ENCODE results near the gene EIF6.

Gene EIF6

DNA sequence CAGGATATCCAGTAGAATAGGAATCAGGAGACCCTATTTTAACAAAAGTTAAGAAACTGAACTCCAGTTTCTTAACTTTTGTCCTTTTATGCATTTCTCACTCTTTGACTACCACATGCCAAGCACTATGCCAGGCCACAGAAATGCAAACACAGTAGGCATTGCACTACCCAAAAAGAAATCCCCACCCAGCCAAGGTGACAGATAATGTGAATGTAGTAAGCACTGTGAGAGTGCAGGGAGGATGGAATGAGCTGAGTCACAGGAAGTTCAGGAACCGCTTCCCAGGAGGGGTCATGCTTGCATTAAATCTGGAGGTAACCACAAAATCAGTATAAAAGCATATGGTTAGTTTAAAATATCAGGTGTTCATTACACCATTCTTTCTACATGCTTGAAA lies 27.7 kb upstream of the EIF6 start:
- DNase-seq: no peak

DNA sequence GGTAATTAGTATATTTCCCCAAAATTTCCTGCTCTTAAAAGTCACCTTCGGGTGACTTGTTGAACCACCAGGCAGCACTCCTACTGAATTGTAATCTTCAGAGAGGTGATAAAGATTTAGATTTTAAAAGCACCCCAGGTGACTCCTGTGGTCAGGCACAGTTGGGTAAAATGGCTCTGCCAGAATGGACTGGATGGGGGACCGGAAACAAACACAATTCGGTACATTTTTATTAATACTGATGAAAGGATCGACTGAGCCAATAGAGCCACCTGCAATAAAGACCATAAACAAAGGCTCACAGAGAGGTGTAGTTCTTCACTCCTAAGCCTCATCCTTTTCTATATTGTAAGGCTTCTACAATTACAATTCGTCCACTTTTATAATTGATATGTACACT lies 27.2 kb upstream of the EIF6 start:
- no peak for DNase-seq

DNA sequence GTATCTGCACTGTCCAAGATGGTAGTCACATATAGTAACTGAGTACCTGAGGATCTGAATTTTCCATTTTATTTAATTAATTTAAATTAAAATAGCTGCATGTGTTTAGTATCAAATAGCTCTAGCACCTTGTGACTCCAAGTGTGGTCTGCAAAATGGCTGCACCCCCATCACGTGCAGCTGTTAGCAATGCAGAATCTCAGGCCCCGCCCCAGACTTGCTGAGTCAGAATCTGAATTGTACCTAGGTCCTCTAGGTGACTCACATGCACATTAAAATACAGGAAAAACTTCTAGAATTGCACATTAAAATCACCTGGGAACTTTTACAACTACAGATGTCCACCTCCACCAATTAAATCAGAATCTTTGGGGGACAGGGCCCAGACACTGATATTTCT lies 26.8 kb upstream of the EIF6 start:
- DNase-seq: peak; percentile 75

DNA sequence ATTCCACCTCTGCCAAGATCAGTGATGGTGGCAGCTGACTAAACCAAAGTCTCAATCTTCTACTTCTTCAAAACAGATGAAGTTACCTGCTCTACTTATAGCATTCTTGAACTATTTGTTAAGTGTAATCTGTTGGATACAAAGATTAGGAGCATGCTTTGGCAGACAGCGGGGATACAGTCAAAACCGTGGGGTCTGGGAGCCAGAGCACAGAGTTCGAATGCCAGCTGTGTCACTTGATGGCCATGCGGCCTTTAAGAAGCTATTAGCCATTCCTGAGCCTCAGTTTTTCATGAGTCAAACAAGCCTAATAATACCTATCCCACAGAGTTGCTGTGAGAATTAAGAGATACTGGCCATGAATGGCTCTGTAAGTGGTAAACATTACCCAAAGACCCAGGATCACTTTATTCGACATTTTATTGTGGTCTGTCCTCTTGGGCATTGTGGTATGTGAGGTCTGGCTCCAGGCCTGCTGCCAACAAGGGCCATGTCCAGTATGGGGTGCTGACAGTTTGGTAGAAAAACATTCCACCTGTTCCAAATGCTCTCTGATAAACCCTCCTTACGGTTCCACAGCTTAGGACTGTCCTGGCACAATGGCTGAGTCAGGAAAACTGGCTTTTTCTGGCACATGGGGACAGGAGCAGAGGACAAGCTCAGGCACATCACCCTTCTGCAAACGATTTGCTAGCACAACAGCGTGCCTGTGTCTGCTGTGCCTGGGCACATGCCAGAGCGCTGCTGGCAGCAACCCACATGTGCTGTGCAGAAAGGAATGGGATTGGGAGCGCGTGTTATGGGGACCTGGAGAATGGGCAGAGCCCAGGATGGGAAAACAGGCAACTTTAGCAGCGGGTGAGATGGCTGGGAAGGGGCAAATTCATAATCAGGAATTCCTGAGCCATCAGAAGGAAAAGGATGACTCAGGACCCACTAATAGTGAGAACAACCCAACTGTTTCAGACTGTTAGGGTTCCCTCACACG lies 23.4 kb upstream of the EIF6 start:
- no peak for DNase-seq

DNA sequence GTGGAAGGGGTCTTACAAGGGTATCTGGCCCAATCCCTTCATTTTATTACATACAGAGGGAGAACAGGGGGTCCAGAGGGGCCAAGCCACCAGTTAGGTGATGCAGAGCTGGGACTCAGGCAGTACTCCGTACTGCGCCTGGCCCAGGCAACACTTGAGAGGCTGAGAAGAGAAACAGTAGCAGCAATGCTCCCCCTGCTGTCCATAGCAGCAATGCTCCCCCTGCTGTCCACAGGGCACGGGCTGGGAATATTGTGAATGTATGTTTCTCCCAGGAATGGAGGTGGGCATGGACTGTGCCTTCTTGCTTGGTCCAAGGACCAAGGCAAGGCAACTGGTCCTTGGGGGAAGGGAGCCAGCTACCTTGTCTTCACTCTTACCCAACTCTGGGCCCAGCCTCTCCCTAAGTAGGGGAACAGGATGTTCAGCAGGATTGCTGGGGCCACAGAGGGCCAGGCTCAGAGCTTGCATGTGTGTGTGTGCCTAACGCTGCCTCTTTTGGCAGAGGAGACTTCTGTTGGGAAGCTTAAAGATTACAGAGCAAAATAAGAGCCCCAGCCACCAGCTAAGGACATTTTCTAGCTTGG lies 22.5 kb upstream of the EIF6 start:
- DNase-seq: peak; percentile 30

DNA sequence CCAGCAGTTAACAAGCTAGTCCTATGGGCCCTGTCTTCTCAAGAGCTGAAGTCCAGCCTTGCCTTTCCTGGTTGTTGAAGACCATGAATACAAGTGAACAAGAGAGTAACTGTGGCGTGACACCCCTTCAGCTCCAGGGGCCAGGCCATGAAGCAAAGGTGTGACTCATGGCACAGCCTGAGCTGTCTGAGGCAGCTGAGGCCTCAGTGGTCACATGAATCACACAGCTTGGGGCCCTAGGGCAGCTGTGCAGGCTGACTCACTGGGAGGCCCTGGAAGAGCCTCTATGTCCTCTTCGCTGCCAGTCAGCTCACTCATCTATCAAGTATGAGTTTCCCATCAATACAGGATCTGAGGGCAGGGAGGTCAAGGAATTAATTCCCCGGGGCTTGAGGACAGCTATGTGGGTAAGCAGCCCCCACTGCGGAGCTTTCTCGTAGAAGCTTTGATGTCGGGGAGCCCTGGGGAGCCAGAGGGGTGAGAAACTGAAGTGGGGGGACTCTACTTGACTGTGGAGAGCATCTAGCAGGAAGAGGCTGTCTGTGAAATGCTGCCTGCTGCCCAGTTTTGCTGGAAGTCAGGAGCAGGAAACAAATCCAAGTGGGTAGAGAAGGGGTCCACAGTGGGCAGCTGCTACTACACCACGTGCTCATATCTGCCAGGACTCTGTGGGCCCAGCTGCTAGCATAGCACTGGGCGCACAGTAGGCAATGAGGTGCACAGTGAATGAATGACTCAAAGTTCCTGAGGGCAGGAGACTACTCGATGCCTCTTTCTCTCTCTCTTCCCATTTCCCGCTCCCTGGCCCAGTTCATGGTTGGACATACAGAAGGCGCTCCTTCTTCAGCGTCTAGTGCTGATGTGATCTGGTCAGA lies 21.3 kb upstream of the EIF6 start:
- DNase-seq: peak; percentile 81

DNA sequence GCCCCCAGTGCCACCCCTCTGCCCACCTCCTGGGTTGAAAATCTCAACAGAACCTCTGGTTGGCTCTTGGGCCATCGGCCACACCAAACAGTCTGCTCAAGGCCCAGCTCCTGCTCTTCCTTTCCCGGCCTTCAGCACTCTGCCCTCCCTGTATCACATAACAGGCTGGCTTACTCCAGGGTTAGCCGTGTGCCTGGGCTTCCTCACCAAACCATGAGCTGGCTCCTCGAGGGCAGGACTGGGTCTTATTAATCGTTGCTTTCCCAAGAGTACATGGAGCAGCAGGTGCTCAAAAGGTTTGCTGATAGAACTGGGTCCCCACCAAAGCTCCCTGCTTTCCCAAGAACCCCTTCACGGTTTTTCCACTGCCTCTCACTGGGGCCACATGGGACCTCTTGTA lies 20.4 kb upstream of the EIF6 start:
- DNase-seq: no peak

DNA sequence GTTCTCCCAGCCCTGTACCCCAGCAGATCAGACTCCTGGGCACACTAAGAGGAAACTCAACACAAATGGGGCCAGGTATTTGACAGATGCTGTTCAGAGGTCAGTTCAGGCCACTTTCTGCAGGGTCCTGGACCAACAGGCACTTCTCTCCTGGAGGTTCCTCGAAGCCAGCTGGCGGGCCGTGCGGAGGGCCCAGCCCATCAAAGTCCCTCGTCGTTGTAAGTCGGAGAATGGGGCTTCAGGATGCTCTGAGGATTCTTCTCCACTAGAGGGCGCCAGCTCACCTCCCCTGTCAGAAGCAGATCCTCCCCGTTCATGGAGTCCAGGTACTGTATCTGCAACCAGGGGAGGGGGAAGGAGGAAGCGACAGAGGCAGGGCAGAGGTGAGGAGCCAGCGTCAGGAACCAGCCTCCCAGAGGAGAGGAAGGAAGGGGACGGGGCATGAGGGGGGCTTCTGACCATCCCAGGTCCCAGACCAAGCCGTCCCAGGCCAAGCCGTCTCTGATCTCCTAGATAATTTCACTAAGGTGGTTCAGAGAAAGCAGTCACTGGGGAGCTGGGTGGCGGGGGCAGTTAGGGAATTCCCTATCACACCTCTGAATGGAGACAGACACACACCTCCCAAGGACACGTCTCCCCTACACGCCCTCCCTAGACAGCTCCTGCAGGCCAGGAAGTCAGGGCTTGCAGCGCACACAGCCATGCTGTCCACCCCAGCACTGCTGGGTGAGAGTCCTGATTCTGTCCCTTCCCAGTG lies 19.3 kb upstream of the EIF6 start:
- peak; percentile 85 for DNase-seq

DNA sequence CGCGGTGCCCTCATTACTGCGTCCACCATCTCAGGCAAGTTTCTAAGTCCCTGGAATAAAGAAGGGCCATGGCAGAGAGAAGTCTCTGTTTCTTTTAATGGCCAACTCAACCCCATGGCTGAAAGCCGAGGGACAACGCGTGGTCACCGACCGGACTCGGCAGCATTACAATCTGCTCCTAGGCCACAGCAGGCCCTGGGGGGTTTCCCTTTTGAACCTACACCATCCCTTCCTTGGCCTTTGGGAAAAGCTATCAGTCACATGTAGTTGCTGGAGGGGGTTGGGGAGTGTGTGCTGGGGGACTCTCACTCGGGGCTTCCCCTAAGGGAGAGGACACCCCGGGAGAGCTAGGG lies 18.8 kb upstream of the EIF6 start:
- no peak for DNase-seq

DNA sequence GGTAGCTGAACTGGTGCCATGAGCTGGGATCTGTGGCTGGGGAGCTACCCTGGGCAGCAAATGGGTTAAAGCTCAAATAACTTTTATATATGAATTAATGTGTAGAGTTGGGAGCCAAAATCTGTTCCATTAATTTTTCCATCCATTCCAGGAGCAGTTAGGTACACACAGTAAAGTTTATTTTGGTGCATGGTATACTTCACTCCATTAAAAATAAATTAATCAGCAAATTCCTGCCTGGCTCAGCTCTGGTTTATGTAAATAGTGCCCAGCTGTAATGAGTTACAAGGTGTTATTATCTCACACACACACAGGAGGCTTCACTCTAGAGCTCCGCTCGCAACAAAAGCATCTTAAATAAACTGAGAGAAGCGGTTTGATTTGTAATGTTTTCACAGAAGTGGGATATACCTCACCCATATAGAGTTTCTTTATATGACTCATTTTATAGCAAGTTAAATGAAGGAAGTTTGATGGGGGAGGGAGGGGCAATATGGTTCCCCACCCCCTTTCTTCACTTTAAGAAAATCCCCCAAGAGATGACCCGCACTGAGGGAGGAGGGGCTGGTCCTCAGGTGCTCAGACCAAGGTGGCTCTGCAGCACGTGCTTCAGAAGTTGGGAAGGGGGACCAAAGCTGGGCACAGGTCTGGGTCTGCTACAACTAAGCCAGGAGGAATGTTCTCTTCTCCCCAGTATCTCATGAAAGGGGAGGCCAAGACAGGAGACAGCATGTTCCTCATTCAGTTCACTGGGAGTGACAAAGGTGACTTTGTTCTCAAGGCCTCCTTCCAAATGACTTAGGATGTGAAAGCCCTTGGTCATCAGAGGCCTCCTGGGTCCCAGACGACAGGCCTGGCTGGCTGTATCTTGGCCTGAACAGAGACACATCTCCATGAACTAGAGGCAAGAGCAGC lies 18.1 kb upstream of the EIF6 start:
- DNase-seq: no peak

DNA sequence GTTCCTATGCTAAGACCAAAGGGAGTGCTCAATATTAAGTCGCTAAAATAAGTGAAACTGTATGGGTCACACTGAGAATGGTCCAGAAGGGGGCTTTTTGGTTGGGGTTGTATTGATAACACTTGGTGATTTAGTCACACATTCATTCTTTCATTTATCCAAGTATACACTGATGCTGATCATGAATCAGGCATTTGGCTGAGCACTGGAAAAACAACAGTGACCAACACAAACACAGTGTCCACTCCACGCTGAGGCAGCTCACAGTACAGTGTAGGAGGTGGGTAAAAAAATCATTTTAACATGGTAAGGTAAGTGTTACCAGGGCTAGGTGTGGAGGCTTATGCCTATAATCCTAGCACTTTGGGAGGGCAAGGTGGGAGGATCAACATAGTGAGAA lies 16.9 kb upstream of the EIF6 start:
- no peak for DNase-seq

DNA sequence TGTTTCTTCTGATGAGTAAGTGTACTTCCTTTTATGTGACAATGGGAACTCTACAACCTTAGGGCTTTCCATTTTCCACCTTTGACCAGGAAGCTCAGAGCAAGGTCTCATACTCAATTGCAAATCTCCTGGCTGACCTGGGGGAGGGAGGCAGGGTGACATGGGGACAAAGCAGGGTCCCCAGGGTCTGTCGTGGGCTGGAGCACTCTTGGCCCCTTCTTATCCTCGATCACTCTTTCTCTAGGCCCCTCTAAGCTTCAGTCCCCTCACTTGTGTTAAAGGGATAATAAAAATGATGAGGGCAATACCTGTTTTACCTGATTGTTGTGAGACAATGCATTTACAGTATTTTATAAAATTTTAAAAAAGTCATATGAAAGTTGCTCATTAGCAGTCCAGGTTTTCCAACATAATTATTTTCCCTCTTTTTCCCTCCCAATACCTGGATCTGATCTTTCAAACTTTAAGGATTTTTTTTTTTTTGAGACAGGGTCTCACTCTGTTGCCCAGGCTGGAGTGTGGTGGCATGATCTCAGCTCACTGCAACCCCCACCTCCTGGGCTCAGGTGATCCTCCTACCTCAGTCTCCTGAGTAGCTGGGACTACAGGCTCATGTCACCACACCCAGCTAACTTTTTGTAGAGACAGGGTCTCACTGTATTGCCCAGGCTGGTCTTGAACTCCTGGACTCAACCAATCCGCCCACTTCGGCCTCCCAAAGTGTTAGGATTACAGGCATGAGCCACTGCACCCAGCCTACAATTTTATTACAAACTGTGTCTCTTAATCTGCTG lies 16.1 kb upstream of the EIF6 start:
- no peak for DNase-seq

DNA sequence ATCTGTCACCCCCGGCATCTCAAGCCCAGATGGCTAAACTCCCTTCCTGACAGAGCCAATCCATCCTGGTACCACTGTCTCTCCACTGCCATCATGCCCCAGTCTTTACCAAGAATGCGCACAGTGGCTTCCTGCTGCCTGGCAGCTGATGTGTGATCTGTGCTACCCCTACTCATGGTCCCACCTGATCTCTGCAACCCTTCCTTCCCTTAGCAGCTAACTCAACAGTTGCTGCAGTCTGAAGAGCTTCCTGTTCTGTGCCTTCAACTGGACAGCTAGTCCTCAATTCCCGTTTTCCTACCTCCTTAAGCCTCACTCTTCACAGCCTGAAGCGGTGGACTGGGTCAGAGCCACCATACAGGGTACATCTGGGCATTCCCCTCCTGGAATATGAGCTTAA lies 15.2 kb upstream of the EIF6 start:
- DNase-seq: no peak

DNA sequence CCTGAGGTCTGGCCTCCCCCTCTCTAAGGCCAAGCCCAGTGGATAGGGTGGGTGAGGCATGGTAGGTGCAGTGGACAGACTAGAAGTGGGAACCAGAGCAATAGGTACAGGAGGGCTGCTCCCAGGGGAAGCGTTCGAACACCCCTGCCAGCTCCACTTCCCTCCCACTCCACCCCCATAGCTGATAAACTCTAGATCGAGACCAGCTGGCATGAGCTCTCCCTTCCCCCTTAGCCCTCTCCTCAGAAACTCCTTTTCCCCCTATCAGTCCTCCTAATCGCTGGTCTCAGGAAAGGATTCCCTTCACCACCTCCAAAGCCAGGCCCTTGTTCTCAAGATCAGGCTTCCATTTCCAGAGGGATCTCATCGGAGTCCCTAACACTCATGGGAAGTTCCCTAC lies 13.7 kb upstream of the EIF6 start:
- DNase-seq: no peak

DNA sequence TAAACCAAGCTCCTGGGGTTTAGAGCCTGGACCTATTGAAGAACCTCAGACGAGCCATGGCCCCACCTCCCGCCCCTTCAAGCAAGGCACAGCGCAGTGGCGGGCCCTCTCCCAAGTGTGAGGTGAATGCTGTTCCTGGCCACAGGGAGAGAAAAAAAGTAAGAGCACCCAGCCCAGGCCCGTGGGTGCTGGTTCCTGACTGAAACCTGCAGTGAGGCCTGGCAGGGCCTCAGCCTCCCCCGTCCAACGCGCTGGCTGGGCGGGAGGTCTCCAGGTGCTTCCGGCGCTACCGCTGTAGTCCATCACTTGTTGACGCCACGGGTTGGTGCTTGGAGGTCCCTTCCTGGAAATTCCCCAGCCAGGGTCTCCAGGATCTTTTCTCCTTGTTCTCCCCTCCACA lies 13.2 kb upstream of the EIF6 start:
- no peak for DNase-seq

DNA sequence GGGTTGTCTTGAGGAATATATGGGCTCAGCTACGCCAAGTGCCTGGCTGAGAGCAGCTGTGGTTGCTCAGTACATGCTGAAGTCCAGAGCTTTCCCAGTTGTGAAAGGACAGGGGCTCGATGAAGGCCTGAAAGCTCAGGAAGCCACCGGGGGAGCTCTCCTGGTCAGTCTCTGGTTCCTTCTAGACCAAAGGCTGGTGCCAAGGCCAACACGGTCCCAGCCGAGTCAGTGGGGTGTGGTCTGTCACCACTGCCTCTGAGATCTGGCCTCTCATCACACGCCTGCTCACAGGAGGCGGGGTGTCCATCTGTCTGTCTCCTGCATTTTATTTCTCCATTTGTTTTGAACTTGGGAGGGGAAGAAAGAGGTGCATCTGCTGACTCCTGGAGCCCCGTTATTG lies 12.6 kb upstream of the EIF6 start:
- no peak for DNase-seq

DNA sequence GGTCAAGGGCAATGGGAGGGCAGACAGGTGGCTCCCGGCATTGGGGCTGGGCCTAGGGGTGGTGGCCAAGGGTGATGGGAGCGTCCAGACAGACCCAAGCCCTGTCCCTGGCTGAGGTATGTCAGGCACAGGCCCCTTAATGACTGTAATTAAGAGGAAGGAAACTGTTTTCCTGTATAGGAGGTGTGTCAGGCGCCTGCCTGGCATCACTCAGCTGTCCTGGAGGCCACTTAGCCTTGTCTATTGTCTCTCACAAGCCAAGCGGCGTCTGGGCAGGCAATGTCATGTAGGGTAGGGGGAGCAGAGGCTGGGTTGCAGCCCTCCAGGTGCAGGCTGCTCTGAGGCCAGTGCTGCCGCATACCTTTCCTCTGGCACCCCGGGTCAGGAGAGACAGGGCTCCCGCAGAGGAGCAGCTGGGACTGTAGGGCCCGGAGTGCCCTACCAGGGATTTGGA lies 11.6 kb upstream of the EIF6 start:
- DNase-seq: no peak

DNA sequence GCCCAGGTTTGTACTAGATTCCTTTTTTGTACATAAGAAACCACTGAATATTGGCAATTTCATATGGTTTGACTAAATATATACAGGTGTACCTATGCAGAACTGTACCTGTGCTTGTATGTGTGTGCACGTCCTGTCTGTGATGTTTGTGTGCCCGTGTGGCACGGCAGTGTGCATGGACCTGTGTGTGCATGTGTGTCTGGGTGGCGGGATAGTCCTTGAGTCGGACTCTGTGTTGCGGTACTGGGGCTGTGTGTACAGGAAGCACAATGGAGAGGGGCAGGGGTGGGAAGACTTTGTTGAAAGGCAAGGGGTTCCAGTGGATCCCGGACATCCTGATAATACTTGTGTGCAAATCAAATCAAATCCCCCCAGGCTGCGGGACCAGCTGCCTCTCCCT lies 11.1 kb upstream of the EIF6 start:
- no peak for DNase-seq

DNA sequence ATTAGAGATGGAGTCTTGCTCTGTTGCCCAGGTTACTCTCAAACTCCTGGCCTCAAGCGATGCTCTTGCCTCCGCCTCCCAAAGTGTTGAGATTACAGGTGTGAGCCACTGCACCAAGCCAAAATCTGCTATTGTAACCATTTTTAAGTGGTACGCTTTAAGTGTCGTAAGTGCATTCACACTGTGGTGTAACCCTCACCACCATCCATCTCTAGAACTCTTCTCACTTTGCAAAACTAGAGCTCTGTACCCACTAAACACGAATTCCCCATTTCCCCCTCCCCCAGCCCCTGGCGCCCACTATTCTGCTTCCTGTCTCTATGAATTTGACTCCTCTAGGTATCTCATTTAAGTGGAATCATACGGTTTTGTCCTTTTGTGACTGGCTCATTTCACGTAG lies 10.5 kb upstream of the EIF6 start:
- DNase-seq: no peak

DNA sequence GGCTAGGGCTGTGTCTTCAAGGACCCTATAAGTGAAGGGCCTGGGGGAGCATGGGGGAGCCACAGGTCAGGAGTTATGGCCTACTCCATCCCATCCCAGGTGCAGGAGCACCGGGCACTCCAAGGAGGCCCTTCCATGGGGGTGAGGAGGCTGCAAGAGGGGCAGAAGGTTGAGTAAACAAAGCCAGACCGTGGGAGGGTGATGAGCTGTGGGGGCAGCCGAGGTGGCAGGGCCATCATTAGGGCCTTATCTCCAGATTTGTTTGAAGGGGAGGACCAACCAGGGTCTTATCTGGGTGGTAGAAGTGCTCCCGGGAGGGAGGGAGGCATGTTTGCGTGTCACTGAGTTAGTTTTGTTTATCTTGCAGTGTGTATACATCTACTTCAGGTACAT lies 9.7 kb upstream of the EIF6 start:
- DNase-seq: no peak

Data from activated naive CD4-positive, alpha-beta T cell treated with Interleukin-2 at 50 U/mL for 16 hours (primary cell).